K562 (cell line): ENCODE results near the gene CTSD. TPM values are rescaled to one million over a fixed set of nuclear protein-coding genes. Genes with fewer than 3 reads are reported as not detected.

Experiments used
- CBX1 ChIP-seq: sonication (generic); IDR thresholded peaks from 2 replicates; pipeline ENCODE4 v1.6.1; 2016; ENCODE audit warnings: antibody characterized with exemption, low read depth, mild to moderate bottlenecking
- CHAMP1 ChIP-seq: fragments of 450-650 bp; IDR thresholded peaks from 2 replicates; pipeline ENCODE4 v1.6.1; 2016; ENCODE audit warnings: mild to moderate bottlenecking
- FOXM1 ChIP-seq, 2 experiments: fragments of 450-650 bp in 1 of 2; sonication (generic) in 1 of 2; formaldehyde crosslinking in 1 of 2; IDR thresholded peaks; 2 replicates each; pipeline versions ENCODE4 v1.6.1 to v1.9.0; 2017 to 2022; ENCODE audit warnings: low read depth in 2 of 2, mild to moderate bottlenecking in 2 of 2, missing genetic modification reagents in 1 of 2, moderate library complexity in 1 of 2
- FOXO4 ChIP-seq: fragments of 450-650 bp; formaldehyde crosslinking; IDR thresholded peaks from 2 replicates; pipeline ENCODE4 v1.4.0; 2020; ENCODE audit warnings: mild to moderate bottlenecking, moderate library complexity
- HIVEP1 ChIP-seq: fragments of 250-450 bp; sonication (Bioruptor Pico); IDR thresholded peaks from 2 replicates; pipeline ENCODE4 v1.4.0; 2020; ENCODE audit warnings: mild to moderate bottlenecking
- HMG20B ChIP-seq: fragments of 250-450 bp; sonication (Bioruptor Pico); IDR thresholded peaks from 2 replicates; pipeline ENCODE4 v1.5.0; 2021; ENCODE audit warnings: mild to moderate bottlenecking
- IRF2 ChIP-seq: sonication (generic); formaldehyde crosslinking; IDR thresholded peaks from 2 replicates; pipeline ENCODE4 v1.8.1; 2022; ENCODE audit warnings: mild to moderate bottlenecking, missing genetic modification reagents
- MAFG ChIP-seq: fragments of 450-650 bp; conservative IDR thresholded peaks from 2 replicates; pipeline ENCODE4 v1.6.1; 2016; ENCODE audit warnings: missing genetic modification characterization, missing compliant biosample characterization
- NR0B1 ChIP-seq: fragments of 450-650 bp; IDR thresholded peaks from one replicate; pipeline ENCODE4 v1.6.1; 2018; ENCODE audit warnings: mild to moderate bottlenecking, moderate library complexity; ENCODE audit not compliant: partially characterized antibody
- RFX1 ChIP-seq: fragments of 450-650 bp; IDR thresholded peaks from 2 replicates; pipeline ENCODE4 v1.6.1; 2016; ENCODE audit warnings: mild to moderate bottlenecking, moderate library complexity
- SREBF1 ChIP-seq: fragments of 150-350 bp; IDR thresholded peaks from 2 replicates; pipeline ENCODE4 v1.6.1; 2014; ENCODE audit warnings: antibody characterized with exemption, low read depth, low read length, borderline replicate concordance
- UBTF ChIP-seq, 2 experiments: IDR thresholded peaks; 2 replicates each; pipeline ENCODE4 v1.6.1; 2012; ENCODE audit warnings: improper control_type of control experiment in 2 of 2, low read depth in 2 of 2, low read length in 2 of 2, borderline replicate concordance in 1 of 2
- ZFP30 ChIP-seq: fragments of 250-450 bp; sonication (Bioruptor Pico); IDR thresholded peaks from 2 replicates; pipeline ENCODE4 v1.8.0; 2022; ENCODE audit warnings: moderate library complexity, mild to moderate bottlenecking, inconsistent platforms, borderline replicate concordance
- ZNF717 ChIP-seq: fragments of 250-450 bp; sonication (Bioruptor Pico); IDR thresholded peaks from 2 replicates; pipeline ENCODE4 v1.5.0; 2021
- polyA plus RNA-seq, 8 experiments: library from polyadenylated mRNA; depleted of rRNA in 4 of 8; stranded (reverse) in 5 of 8; unstranded in 3 of 8; fragments of >200 nt; fragmentation: Nextera tagmentation in 2 of 8; fragmentation: Illumina TruSeq in 1 of 8; extraction: Ambion mirVana in 2 of 8; extraction: Trizol in 1 of 8; gene quantifications; 2 replicates each; pipeline versions ENCODE4 v1.2.1 to v1.2.3, GENCODE V29; 2011 to 2014; ENCODE audit warnings: inconsistent platforms in 1 of 8, missing spikeins in 1 of 8
- total RNA-seq, 7 experiments: library from RNA; depleted of rRNA in 6 of 7; stranded (reverse); fragments of >200 nt in 6 of 7; fragmentation: Illumina TruSeq in 2 of 7; extraction: Trizol in 2 of 7; gene quantifications; 2 replicates each; pipeline versions ENCODE4 v1.2.1 to v1.2.3, GENCODE V29; 2011 to 2021; ENCODE audit warnings: low replicate concordance in 1 of 7

Gene CTSD
- total and polyA plus RNA-seq, 9 of the 15 experiments (the other 6 are each of a cell fraction or from before 2014, with no cell fraction given) = 1.0 to 112 (median 40.9) TPM

- TF ChIP-seq CHAMP1 = no peak
- TF ChIP-seq HIVEP1 (CRISPR knock-in tag) = no peak
- TF ChIP-seq SREBF1 = no peak
- no peak for TF ChIP-seq HMG20B (CRISPR knock-in tag)
- TF ChIP-seq IRF2 (CRISPR knock-in tag) = no peak
- no peak for TF ChIP-seq NR0B1
- no peak for TF ChIP-seq RFX1
- no peak for TF ChIP-seq ZNF717 (CRISPR knock-in tag)
- no peak for TF ChIP-seq CBX1
- no peak for TF ChIP-seq UBTF (IDR thresholded peaks at IDR 0.05; ENCODE audit: borderline replicate concordance in 1 of 2, low read depth in 2 of 2, low read length in 2 of 2)
- no peak for TF ChIP-seq FOXO4 (CRISPR knock-in tag)
- TF ChIP-seq MAFG (tag) = no peak
- no peak for TF ChIP-seq ZFP30 (CRISPR knock-in tag)
- no peak for TF ChIP-seq FOXM1 (IDR thresholded peaks at IDR 0.05; ENCODE audit: low read depth)
- no peak for TF ChIP-seq FOXM1 (CRISPR knock-in tag; IDR thresholded peaks at IDR 0.05; ENCODE audit: low read depth)
Observed at GRCh38 chr11:1757861-1758610, 5.7 kb downstream of the CTSD start (continued).
